BLaER1 (cell line): ENCODE measurements around the gene TDRD3.

Experiments used
- H3K27ac ChIP-seq: shearing (Covaris generic); formaldehyde crosslinking; 2 replicates; pipeline ENCODE4 v1.8.1; 2022
- H3K27me3 ChIP-seq: shearing (Covaris generic); formaldehyde crosslinking; 2 replicates; pipeline ENCODE4 v1.8.1; 2022
- H3K36me3 ChIP-seq: shearing (Covaris generic); formaldehyde crosslinking; 2 replicates; pipeline ENCODE4 v1.8.1; 2022
- H3K4me1 ChIP-seq: shearing (Covaris generic); formaldehyde crosslinking; 2 replicates; pipeline ENCODE4 v1.8.1; 2022
- H3K4me2 ChIP-seq: shearing (Covaris generic); formaldehyde crosslinking; 2 replicates; pipeline ENCODE4 v1.8.1; 2022
- H3K4me3 ChIP-seq: shearing (Covaris generic); formaldehyde crosslinking; 2 replicates; pipeline ENCODE4 v1.8.1; 2022
- H3K9ac ChIP-seq: shearing (Covaris generic); formaldehyde crosslinking; 2 replicates; pipeline ENCODE4 v1.8.1; 2022
- H3K9me3 ChIP-seq: shearing (Covaris generic); formaldehyde crosslinking; 2 replicates; pipeline ENCODE4 v1.8.1; 2022
- H4K20me1 ChIP-seq: shearing (Covaris generic); formaldehyde crosslinking; 2 replicates; pipeline ENCODE4 v1.8.1; 2022
- Cebpa-rat ChIP-seq: shearing (Covaris generic); IDR thresholded peaks from 2 replicates; pipeline ENCODE4 v1.8.1; 2022

Gene TDRD3

DNA sequence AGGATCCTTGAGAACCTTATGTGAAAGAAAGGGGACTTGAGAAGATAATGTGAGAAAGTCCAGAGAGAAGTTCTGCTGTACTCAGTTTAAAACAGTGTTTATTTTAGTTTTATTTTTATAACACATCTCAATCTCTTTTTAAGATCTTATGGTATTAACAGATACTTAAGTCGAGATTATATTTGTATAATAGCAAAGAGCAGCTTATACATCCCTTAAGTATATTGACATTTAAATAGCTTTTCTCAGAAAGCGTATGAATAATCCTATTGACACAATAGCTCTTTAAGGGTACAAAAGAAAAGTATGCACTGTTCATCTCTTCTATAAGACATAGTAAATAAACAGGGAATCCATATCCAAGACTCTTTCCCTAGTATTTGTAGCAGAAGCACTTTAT, 42.2 kb downstream of the TDRD3 start:
- Histone ChIP-seq H3K27me3 (no peaks in the 10 kb centered on the region), H3K4me1 (no peaks in the 10 kb centered on the region), H3K4me2 (no peak overlapping the region), H3K9ac (no peak overlapping the region), H4K20me1 (no peaks in the 10 kb centered on the region), H3K4me3 (no peak overlapping the region), H3K36me3 (no peaks in the 10 kb centered on the region), H3K9me3 (peaks cover 16% of the 10 kb centered on the region), H3K27ac (no peak overlapping the region)
- TF ChIP-seq Cebpa-rat, result no peak

GRCh38 chr13:60441761-60442160, 44.7 kb downstream of the TDRD3 start:
- no peaks in the 10 kb centered on the region for H3K27me3 ChIP-seq
- no peak overlapping the region for H3K27ac ChIP-seq
- H3K9ac ChIP-seq, result no peak overlapping the region
- H3K36me3 ChIP-seq, result no peaks in the 10 kb centered on the region
- H3K4me1 ChIP-seq, result no peaks in the 10 kb centered on the region
- H3K4me3 ChIP-seq, result no peak overlapping the region
- H3K4me2 ChIP-seq, result no peak overlapping the region
- H4K20me1 ChIP-seq, result no peaks in the 10 kb centered on the region
- H3K9me3 ChIP-seq, result no peaks in the 10 kb centered on the region; the same call in 1 of the 2 replicates
- TF ChIP-seq Cebpa-rat, result no peak

- no peak overlapping the region for H3K4me3 ChIP-seq
- H3K9ac ChIP-seq, result no peak overlapping the region
- H3K27ac ChIP-seq, result no peak overlapping the region
- H4K20me1 ChIP-seq, result no peaks in the 10 kb centered on the region
- no peak for TF ChIP-seq Cebpa-rat
- H3K9me3 ChIP-seq, result no peaks in the 10 kb centered on the region
- H3K36me3 ChIP-seq, result no peaks in the 10 kb centered on the region
- no peaks in the 10 kb centered on the region for H3K4me1 ChIP-seq
- no peaks in the 10 kb centered on the region for H3K27me3 ChIP-seq
- no peak overlapping the region for H3K4me2 ChIP-seq
Measured at GRCh38 chr13:60448907-60449510, 52.0 kb downstream of the TDRD3 start.

GRCh38 chr13:60453490-60453889, 56.5 kb downstream of the TDRD3 start:
- no peak for TF ChIP-seq Cebpa-rat
- H3K9me3 ChIP-seq, result no peaks in the 10 kb centered on the region
- no peak overlapping the region for H3K4me3 ChIP-seq
- 0 out of 2 replicates have a peak, but pooled peaks cover 8% of the 10 kb centered on the region for H3K36me3 ChIP-seq
- H3K9ac ChIP-seq, result no peak overlapping the region
- H3K4me1 ChIP-seq, result no peaks in the 10 kb centered on the region
- H3K27me3 ChIP-seq, result no peaks in the 10 kb centered on the region
- H3K27ac ChIP-seq, result no peak overlapping the region
- H4K20me1 ChIP-seq, result no peaks in the 10 kb centered on the region
- no peak overlapping the region for H3K4me2 ChIP-seq

- H3K4me3 ChIP-seq, result no peak overlapping the region
- H3K4me2 ChIP-seq, result no peak overlapping the region
- no peaks in the 10 kb centered on the region for H3K4me1 ChIP-seq
- 0 out of 2 replicates have a peak, but pooled peaks cover 8% of the 10 kb centered on the region for H3K36me3 ChIP-seq
- H3K9ac ChIP-seq, result no peak overlapping the region
- H3K9me3 ChIP-seq, result no peaks in the 10 kb centered on the region
- no peak for TF ChIP-seq Cebpa-rat
- H4K20me1 ChIP-seq, result no peaks in the 10 kb centered on the region
- no peaks in the 10 kb centered on the region for H3K27me3 ChIP-seq
- H3K27ac ChIP-seq, result no peak overlapping the region
Measured at GRCh38 chr13:60454425-60454824, 57.4 kb downstream of the TDRD3 start.

- H3K27me3 ChIP-seq, result no peaks in the 10 kb centered on the region
- H3K36me3 ChIP-seq, result peaks cover 25% of the 10 kb centered on the region
- H3K4me1 ChIP-seq, result no peaks in the 10 kb centered on the region
- H3K27ac ChIP-seq, result no peak overlapping the region
- TF ChIP-seq Cebpa-rat, result no peak
- no peak overlapping the region for H3K4me2 ChIP-seq
- H3K4me3 ChIP-seq, result no peak overlapping the region
- H4K20me1 ChIP-seq, result no peaks in the 10 kb centered on the region
- H3K9me3 ChIP-seq, result no peaks in the 10 kb centered on the region
- no peak overlapping the region for H3K9ac ChIP-seq
Measured at GRCh38 chr13:60463787-60464186, 66.8 kb downstream of the TDRD3 start.

- no peak for TF ChIP-seq Cebpa-rat
- Histone ChIP-seq H3K36me3 (peaks cover 16% of the 10 kb centered on the region), H3K9me3 (no peaks in the 10 kb centered on the region; the same call in 1 of the 2 replicates), H3K27me3 (no peaks in the 10 kb centered on the region), H3K9ac (no peak overlapping the region), H3K4me3 (no peak overlapping the region), H3K4me1 (no peaks in the 10 kb centered on the region), H3K27ac (no peak overlapping the region), H3K4me2 (no peak overlapping the region), H4K20me1 (no peaks in the 10 kb centered on the region)
Measured at GRCh38 chr13:60467098-60467497, 70.1 kb downstream of the TDRD3 start.

GRCh38 chr13:60479273-60479672, 82.3 kb downstream of the TDRD3 start:
- Histone ChIP-seq H3K9ac (no peak overlapping the region), H3K4me2 (no peak overlapping the region), H3K9me3 (peaks cover 27% of the 10 kb centered on the region), H3K27me3 (no peaks in the 10 kb centered on the region), H3K4me3 (no peak overlapping the region), H4K20me1 (no peaks in the 10 kb centered on the region), H3K27ac (no peak overlapping the region), H3K36me3 (peaks cover 19% of the 10 kb centered on the region), H3K4me1 (no peaks in the 10 kb centered on the region)
- no peak for TF ChIP-seq Cebpa-rat

GRCh38 chr13:60482012-60482411, 85.0 kb downstream of the TDRD3 start:
- no peaks in the 10 kb centered on the region for H3K27me3 ChIP-seq
- no peaks in the 10 kb centered on the region for H3K4me1 ChIP-seq
- H3K9me3 ChIP-seq, result peaks cover 20% of the 10 kb centered on the region
- no peak overlapping the region for H3K9ac ChIP-seq
- no peak overlapping the region for H3K27ac ChIP-seq
- peaks cover 27% of the 10 kb centered on the region for H3K36me3 ChIP-seq
- no peak overlapping the region for H3K4me3 ChIP-seq
- TF ChIP-seq Cebpa-rat, result no peak
- no peaks in the 10 kb centered on the region for H4K20me1 ChIP-seq
- no peak overlapping the region for H3K4me2 ChIP-seq

DNA sequence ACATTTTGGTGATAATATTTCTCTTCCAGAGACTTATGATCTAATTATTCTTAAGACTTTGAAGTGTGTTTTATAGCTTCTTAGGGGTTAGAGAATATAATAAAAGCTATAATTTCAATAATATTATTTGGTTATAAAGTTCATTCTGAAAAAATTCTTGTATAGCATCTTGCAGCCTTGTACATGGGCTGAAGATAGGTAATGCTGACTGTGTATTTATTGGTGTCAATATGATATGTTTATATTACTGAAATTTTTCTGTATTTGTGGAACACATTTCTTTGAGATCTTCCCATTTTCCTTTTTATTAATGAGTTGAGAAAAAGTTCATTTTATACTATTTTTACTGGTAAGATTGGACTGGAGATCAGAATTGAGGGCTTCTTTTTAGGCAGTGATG, 87.8 kb downstream of the TDRD3 start:
- TF ChIP-seq Cebpa-rat, result no peak
- Histone ChIP-seq H3K4me3 (no peak overlapping the region), H3K9ac (no peak overlapping the region), H3K27ac (no peak overlapping the region), H3K4me2 (no peak overlapping the region), H3K36me3 (peaks cover 35% of the 10 kb centered on the region), H3K27me3 (no peaks in the 10 kb centered on the region), H3K9me3 (peaks cover 35% of the 10 kb centered on the region), H3K4me1 (no peaks in the 10 kb centered on the region), H4K20me1 (no peaks in the 10 kb centered on the region)

- no peak overlapping the region for H3K9ac ChIP-seq
- TF ChIP-seq Cebpa-rat, result no peak
- H3K27me3 ChIP-seq, result no peaks in the 10 kb centered on the region
- no peak overlapping the region for H3K4me2 ChIP-seq
- no peak overlapping the region for H3K27ac ChIP-seq
- H3K36me3 ChIP-seq, result peaks cover 28% of the 10 kb centered on the region
- H3K9me3 ChIP-seq, result peaks cover 20% of the 10 kb centered on the region
- H3K4me3 ChIP-seq, result no peak overlapping the region
- H3K4me1 ChIP-seq, result no peaks in the 10 kb centered on the region
- no peaks in the 10 kb centered on the region for H4K20me1 ChIP-seq
Measured at GRCh38 chr13:60491531-60491930, 94.5 kb downstream of the TDRD3 start.
